GM12878 (cell line): ENCODE data around the gene ECM2.

ENCODE experiments used
- ATF2 ChIP-seq: IDR thresholded peaks from 2 replicates; pipeline ENCODE4 v1.6.1; 2012; ENCODE audit warnings: low read length, inconsistent platforms
- BCL11A ChIP-seq: IDR thresholded peaks from 2 replicates; pipeline ENCODE4 v1.6.1; 2011; ENCODE audit warnings: low read depth, low read length
- CEBPB ChIP-seq, 2 experiments: fragments of 150-350 bp in 1 of 2; IDR thresholded peaks; 2 replicates each; pipeline ENCODE4 v1.6.1; 2012 to 2014; ENCODE audit warnings: low read depth in 2 of 2, low read length in 2 of 2, borderline replicate concordance in 1 of 2, inconsistent platforms in 1 of 2
- CTCF ChIP-seq, 3 experiments: IDR thresholded peaks in 2 of 3; conservative IDR thresholded peaks in 1 of 3; 2 replicates each; pipeline ENCODE4 v1.5.1; 2011; ENCODE audit warnings: low read depth in 3 of 3, low read length in 3 of 3, mild to moderate bottlenecking in 3 of 3, control low read depth in 2 of 3, moderate library complexity in 2 of 3, inconsistent platforms in 1 of 3, mixed read lengths in 1 of 3; ENCODE audit not compliant: control insufficient read depth in 2 of 3, insufficient read depth in 1 of 3; ENCODE audit errors: extremely low read depth in 1 of 3
- EGR1 ChIP-seq, 2 experiments: IDR thresholded peaks; 1 replicate in 1 of 2; 2 replicates in 1 of 2; pipeline ENCODE4 v1.6.1; 2011 to 2012; ENCODE audit warnings: low read depth in 2 of 2, low read length in 2 of 2, borderline replicate concordance in 1 of 2, mild to moderate bottlenecking in 1 of 2, moderate library complexity in 1 of 2
- EP300 ChIP-seq, 2 experiments: fragments of 150-350 bp in 1 of 2; IDR thresholded peaks; 2 replicates each; pipeline ENCODE4 v1.6.1; 2011 to 2012; ENCODE audit warnings: low read depth in 2 of 2, low read length in 2 of 2, borderline replicate concordance in 1 of 2, improper control_type of control experiment in 1 of 2, inconsistent platforms in 1 of 2; ENCODE audit not compliant: control insufficient read depth in 1 of 2
- FOS ChIP-seq: IDR thresholded peaks from 3 replicates; pipeline ENCODE4 v1.6.1; 2011; ENCODE audit warnings: borderline replicate concordance; ENCODE audit not compliant: insufficient read length; ENCODE audit errors: extremely low read depth
- IRF3 ChIP-seq: fragments of 450-650 bp; IDR thresholded peaks from 2 replicates; pipeline ENCODE4 v1.6.1; 2014; ENCODE audit warnings: mild to moderate bottlenecking
- PML ChIP-seq: IDR thresholded peaks from 2 replicates; pipeline ENCODE4 v1.6.1; 2012; ENCODE audit warnings: low read length, inconsistent platforms
- POLR2A ChIP-seq: IDR thresholded peaks from 2 replicates; pipeline ENCODE4 v1.6.1; 2011; ENCODE audit warnings: low read depth, mild to moderate bottlenecking, low read length
- POLR2AphosphoS5 ChIP-seq: IDR thresholded peaks from 2 replicates; pipeline ENCODE4 v1.6.1; 2011; ENCODE audit warnings: mild to moderate bottlenecking, low read length, inconsistent platforms
- SREBF2 ChIP-seq: IDR thresholded peaks from 2 replicates; pipeline ENCODE4 v1.6.1; 2012; ENCODE audit warnings: mild to moderate bottlenecking, low read length
- TF ChIP-seq, protein P1 (sequence below): IDR thresholded peaks from 2 replicates; pipeline ENCODE4 v1.6.1; 2011; ENCODE audit warnings: low read depth, low read length, improper control_type of control experiment, borderline replicate concordance

GRCh38 chr9:92529124-92529523 lies 6.7 kb downstream of the ECM2 start:
- TF ChIP-seq EGR1 (IDR thresholded peaks at IDR 0.05; ENCODE audit: borderline replicate concordance in 1 of 2, low read depth in 2 of 2, low read length in 2 of 2) (no peak), POLR2AphosphoS5 (no peak), FOS (no peak), CTCF (IDR thresholded peaks at IDR 0.05 in 2 of 3, conservative IDR thresholded peaks at IDR 0.05 in 1 of 3; ENCODE audit: control insufficient read depth in 2 of 3, extremely low read depth in 1 of 3, insufficient read depth in 1 of 3, low read depth in 3 of 3, low read length in 3 of 3) (no peak), IRF3 (no peak), ATF2 (no peak), CEBPB (IDR thresholded peaks at IDR 0.05; ENCODE audit: borderline replicate concordance in 1 of 2, low read depth in 2 of 2, low read length in 2 of 2) (no peak), SREBF2 (no peak), BCL11A (no peak), PML (no peak), EP300 (IDR thresholded peaks at IDR 0.05; ENCODE audit: borderline replicate concordance in 1 of 2, control insufficient read depth in 1 of 2, low read depth in 2 of 2, low read length in 2 of 2) (no peak), POLR2A (no peak)
- TF ChIP-seq, protein P1, sequence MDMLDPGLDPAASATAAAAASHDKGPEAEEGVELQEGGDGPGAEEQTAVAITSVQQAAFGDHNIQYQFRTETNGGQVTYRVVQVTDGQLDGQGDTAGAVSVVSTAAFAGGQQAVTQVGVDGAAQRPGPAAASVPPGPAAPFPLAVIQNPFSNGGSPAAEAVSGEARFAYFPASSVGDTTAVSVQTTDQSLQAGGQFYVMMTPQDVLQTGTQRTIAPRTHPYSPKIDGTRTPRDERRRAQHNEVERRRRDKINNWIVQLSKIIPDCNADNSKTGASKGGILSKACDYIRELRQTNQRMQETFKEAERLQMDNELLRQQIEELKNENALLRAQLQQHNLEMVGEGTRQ, result no peak
